ENCODE measurements around the gene CPPED1. TPM values are rescaled to one million over a fixed set of nuclear protein-coding genes. Genes with fewer than 3 reads are reported as not detected.

Gene CPPED1
- total RNA-seq, 2 donors from 2014 or later: 24.8 to 61.0 TPM

DNA sequence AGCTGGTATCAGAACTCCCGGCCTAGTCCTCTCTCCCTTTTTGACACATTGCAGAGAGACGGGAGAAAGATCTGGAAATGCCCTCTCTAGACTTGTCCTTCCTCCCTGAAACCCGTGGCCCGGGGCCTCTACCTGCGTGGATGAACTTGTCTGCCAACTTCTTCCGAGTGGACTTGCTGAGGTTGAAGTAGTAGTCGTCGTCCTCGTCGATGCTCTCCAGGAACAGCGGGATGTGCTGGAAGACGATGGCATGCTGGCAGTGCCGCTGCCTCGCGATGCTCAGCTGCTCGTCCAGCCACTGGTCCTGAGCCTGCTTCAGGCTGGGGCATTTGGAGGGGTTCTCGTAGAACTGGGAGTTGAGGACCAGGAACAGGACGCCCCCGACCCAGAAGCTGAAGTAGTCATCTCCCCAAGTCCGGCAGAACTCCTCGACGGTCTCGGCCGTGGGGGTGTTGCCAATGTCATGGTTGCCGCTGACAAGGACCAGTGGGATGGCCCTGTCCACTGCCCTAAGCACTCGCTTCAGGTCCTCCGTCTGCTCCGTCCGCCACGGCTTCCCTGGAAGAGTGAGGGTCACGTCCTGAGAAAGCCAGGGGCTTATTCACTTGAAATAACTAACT is 99.1 kb downstream of the CPPED1 start:
- Histone ChIP-seq H3K4me3 (no peak overlapping the region), H3K4me1 (replicated peaks) (no peaks in the 10 kb centered on the region), H3K9me3 (no peaks in the 10 kb centered on the region), H3K36me3 (no peaks in the 10 kb centered on the region), H3K27ac (no peak overlapping the region), H3K27me3 (replicated peaks; ENCODE audit: insufficient read depth) (no peaks in the 10 kb centered on the region)
- intact Hi-C loops (cut with DNase I): no loop called here
- no peak for DNase-seq (ENCODE audit: low spot score)
- TF ChIP-seq, protein P1, sequence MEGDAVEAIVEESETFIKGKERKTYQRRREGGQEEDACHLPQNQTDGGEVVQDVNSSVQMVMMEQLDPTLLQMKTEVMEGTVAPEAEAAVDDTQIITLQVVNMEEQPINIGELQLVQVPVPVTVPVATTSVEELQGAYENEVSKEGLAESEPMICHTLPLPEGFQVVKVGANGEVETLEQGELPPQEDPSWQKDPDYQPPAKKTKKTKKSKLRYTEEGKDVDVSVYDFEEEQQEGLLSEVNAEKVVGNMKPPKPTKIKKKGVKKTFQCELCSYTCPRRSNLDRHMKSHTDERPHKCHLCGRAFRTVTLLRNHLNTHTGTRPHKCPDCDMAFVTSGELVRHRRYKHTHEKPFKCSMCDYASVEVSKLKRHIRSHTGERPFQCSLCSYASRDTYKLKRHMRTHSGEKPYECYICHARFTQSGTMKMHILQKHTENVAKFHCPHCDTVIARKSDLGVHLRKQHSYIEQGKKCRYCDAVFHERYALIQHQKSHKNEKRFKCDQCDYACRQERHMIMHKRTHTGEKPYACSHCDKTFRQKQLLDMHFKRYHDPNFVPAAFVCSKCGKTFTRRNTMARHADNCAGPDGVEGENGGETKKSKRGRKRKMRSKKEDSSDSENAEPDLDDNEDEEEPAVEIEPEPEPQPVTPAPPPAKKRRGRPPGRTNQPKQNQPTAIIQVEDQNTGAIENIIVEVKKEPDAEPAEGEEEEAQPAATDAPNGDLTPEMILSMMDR (IDR thresholded peaks at IDR 0.05): no peak
- no peak for TF ChIP-seq POLR2A (IDR thresholded peaks at IDR 0.05)
- TF ChIP-seq POLR2AphosphoS5 (IDR thresholded peaks at IDR 0.05): no peak
- 93% methylated on average over 31 of the region's 31 CpGs for WGBS

DNA sequence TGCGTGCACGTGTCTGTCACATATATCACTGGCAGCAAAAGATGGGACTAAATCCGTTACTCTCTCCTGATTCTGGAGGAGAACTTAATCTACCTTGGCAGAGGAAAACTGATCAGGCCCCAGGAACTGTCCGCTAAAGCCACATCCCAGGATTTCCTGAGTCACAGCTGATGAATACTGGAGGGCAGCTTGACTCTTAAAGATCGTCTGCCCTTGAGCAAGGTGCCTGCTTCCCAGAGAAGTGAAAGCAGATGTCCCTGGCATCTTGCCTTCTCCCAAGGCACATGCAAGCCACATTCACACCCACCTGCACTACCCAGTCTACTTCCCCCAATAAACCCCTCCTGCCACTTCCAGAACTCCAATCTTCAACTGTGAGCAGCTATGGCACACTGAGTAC is 99.8 kb downstream of the CPPED1 start:
- WGBS: 82% methylated on average over 5 of the region's 5 CpGs
- TF ChIP-seq, protein P1 (IDR thresholded peaks at IDR 0.05): no peak
- TF ChIP-seq POLR2AphosphoS5 (IDR thresholded peaks at IDR 0.05): no peak
- no peaks in the 10 kb centered on the region for H3K27me3 ChIP-seq (replicated peaks; ENCODE audit: insufficient read depth)
- DNase-seq (ENCODE audit: low spot score): no peak
- intact Hi-C loops (cut with DNase I): no loop called here
- H3K4me1 ChIP-seq (replicated peaks): no peaks in the 10 kb centered on the region
- H3K36me3 ChIP-seq: no peaks in the 10 kb centered on the region
- no peak overlapping the region for H3K4me3 ChIP-seq
- no peak overlapping the region for H3K27ac ChIP-seq
- H3K9me3 ChIP-seq: no peaks in the 10 kb centered on the region

DNA sequence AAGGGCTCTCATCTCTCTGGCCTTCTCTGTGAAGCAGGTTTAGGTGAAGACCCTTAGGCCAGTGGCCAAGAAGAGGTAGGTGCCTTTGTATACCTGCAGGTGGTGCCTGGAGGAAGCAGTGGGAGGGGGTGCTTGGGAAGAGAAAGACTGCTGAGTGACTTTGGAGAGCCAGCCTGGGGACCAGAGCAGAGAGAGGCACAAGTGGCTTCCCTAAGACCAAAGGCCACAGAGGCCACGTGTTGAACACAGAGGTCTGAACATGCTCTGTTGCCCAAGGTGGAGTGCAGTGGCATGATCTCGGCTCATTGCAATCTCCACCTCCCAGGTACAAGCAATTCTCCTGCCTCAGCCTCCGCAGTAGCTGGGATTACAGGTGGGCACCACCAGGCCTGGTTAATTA is 103.5 kb downstream of the CPPED1 start:
- Histone ChIP-seq H3K27me3 (replicated peaks; ENCODE audit: insufficient read depth) (no peaks in the 10 kb centered on the region), H3K9me3 (no peaks in the 10 kb centered on the region), H3K4me1 (replicated peaks) (no peaks in the 10 kb centered on the region), H3K4me3 (no peak overlapping the region), H3K36me3 (no peaks in the 10 kb centered on the region), H3K27ac (no peak overlapping the region)
- no peak for DNase-seq (ENCODE audit: low spot score)
- intact Hi-C loops (cut with DNase I): no loop called here
- TF ChIP-seq POLR2AphosphoS5 (IDR thresholded peaks at IDR 0.05) (no peak), POLR2A (IDR thresholded peaks at IDR 0.05) (no peak)
- TF ChIP-seq, protein P1 (IDR thresholded peaks at IDR 0.05): no peak
- 97% methylated on average over 3 of the region's 3 CpGs for WGBS

DNA sequence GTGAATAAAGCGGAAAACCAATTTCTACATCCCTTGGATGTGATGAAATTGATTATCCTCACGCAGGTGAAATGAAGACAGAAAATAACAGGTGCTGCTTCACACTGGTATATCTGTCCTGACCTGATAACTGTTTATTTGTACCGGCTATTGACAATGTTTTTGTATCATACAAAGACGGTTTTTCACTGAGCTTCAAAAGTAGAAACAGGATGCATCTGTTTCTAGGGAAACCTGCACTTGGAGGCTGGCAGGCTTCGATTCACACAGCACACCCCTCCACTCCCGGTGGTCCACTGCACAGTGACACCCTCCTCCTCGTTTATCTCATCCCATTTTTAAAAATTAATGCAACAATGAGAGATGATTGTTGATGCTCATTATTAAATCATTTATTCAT is 104.5 kb downstream of the CPPED1 start:
- Histone ChIP-seq H3K9me3 (no peaks in the 10 kb centered on the region), H3K4me3 (no peak overlapping the region), H3K4me1 (replicated peaks) (no peaks in the 10 kb centered on the region), H3K27me3 (replicated peaks; ENCODE audit: insufficient read depth) (no peaks in the 10 kb centered on the region), H3K27ac (no peak overlapping the region), H3K36me3 (no peaks in the 10 kb centered on the region)
- 87% methylated on average over 7 of the region's 7 CpGs for WGBS
- intact Hi-C loops (cut with DNase I): no loop called here
- TF ChIP-seq POLR2AphosphoS5 (IDR thresholded peaks at IDR 0.05) (no peak), POLR2A (IDR thresholded peaks at IDR 0.05) (no peak)
- TF ChIP-seq, protein P1 (IDR thresholded peaks at IDR 0.05): no peak
- no peak for DNase-seq (ENCODE audit: low spot score)

DNA sequence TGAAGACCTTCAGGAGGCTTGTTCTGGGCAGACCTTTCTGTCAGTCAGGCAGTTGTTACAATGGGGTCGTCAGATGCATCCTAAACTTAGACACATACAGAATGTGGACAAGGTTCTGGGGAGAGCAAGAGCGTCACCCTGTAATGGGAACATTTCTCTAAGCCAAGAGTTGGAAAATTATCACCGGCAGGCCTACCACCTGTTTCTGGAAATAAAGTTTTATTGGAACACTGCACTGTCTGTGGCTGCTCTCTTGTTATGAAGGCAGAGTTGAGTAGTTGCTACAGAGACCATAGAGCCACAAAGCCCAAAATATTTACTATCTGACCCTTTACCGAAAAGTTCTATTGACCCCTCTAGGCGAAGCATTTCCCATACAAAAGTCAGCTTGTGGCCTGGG is 106.2 kb downstream of the CPPED1 start:
- no peaks in the 10 kb centered on the region for H3K27me3 ChIP-seq (replicated peaks; ENCODE audit: insufficient read depth)
- no peaks in the 10 kb centered on the region for H3K4me1 ChIP-seq (replicated peaks)
- intact Hi-C loops (cut with DNase I): no loop called here
- no peak overlapping the region for H3K27ac ChIP-seq
- WGBS: 89% methylated on average over 5 of the region's 5 CpGs
- H3K36me3 ChIP-seq: no peaks in the 10 kb centered on the region
- TF ChIP-seq POLR2A (IDR thresholded peaks at IDR 0.05) (no peak), POLR2AphosphoS5 (IDR thresholded peaks at IDR 0.05) (no peak)
- TF ChIP-seq, protein P1 (IDR thresholded peaks at IDR 0.05): no peak
- DNase-seq (ENCODE audit: low spot score): no peak
- H3K9me3 ChIP-seq: no peaks in the 10 kb centered on the region
- no peak overlapping the region for H3K4me3 ChIP-seq

All from prostate gland (tissue), 2 donors.